OCI-LY1 (cell line): ENCODE measurements around the gene TULP4.

Experiments used
- H2AFZ ChIP-seq: fragments of 200-600 bp; sonication (generic), shearing (Covaris generic); 2 replicates; pipeline ENCODE4 v1.6.0; 2014; ENCODE audit warnings: antibody characterized with exemption, mild to moderate bottlenecking, low read length
- H3F3A ChIP-seq: fragments of 200-600 bp; sonication (generic), shearing (Covaris generic); 2 replicates; pipeline ENCODE4 v1.6.0; 2014; ENCODE audit warnings: mild to moderate bottlenecking, antibody characterized with exemption, low read length, moderate library complexity; ENCODE audit not compliant: insufficient read depth
- H3K27ac ChIP-seq: fragments of 200-600 bp; sonication (generic); 2 replicates; pipeline ENCODE4 v1.5.1; 2014; ENCODE audit warnings: low read length, mixed run types, mild to moderate bottlenecking, low read depth; ENCODE audit not compliant: poor library complexity, severe bottlenecking
- H3K27me3 ChIP-seq: fragments of 200-600 bp; sonication (generic); 2 replicates; pipeline ENCODE4 v1.6.0; 2014; ENCODE audit warnings: antibody characterized with exemption, mild to moderate bottlenecking, low read length, moderate library complexity; ENCODE audit not compliant: insufficient read depth
- H3K36me3 ChIP-seq: fragments of 200-600 bp; sonication (generic); 2 replicates; pipeline ENCODE4 v1.6.1; 2014; ENCODE audit warnings: mild to moderate bottlenecking, antibody characterized with exemption, low read length, moderate library complexity, mixed read lengths; ENCODE audit not compliant: insufficient read depth
- H3K4me1 ChIP-seq: fragments of 200-600 bp; sonication (generic); 2 replicates; pipeline ENCODE4 v1.5.1; 2014; ENCODE audit warnings: mild to moderate bottlenecking, low read length, moderate library complexity; ENCODE audit not compliant: insufficient read depth, severe bottlenecking
- H3K4me2 ChIP-seq: fragments of 200-600 bp; sonication (generic), shearing (Covaris generic); 2 replicates; pipeline ENCODE4 v1.6.1; 2014; ENCODE audit warnings: low read length
- H3K4me3 ChIP-seq: fragments of 200-600 bp; sonication (generic); 2 replicates; pipeline ENCODE4 v1.5.1; 2014; ENCODE audit warnings: low read length, low read depth, mild to moderate bottlenecking, mixed read lengths; ENCODE audit not compliant: poor library complexity, severe bottlenecking
- H3K79me2 ChIP-seq: fragments of 200-600 bp; shearing (Covaris generic); 2 replicates; pipeline ENCODE4 v1.6.1; 2016; ENCODE audit warnings: mixed run types, low read length, mixed read lengths; ENCODE audit not compliant: insufficient read depth
- H3K9ac ChIP-seq: fragments of 200-600 bp; sonication (generic), shearing (Covaris generic); 2 replicates; pipeline ENCODE4 v1.6.1; 2014; ENCODE audit warnings: mild to moderate bottlenecking, low read length, mixed read lengths
- H3K9me2 ChIP-seq: fragments of 200-600 bp; sonication (generic), shearing (Covaris generic); 2 replicates; pipeline ENCODE4 v1.6.1; 2014; ENCODE audit warnings: low read depth, mild to moderate bottlenecking, low read length, mixed read lengths
- H3K9me3 ChIP-seq: fragments of 200-600 bp; shearing (Covaris generic); 2 replicates; pipeline ENCODE4 v1.6.1; 2014; ENCODE audit warnings: low read length, mixed read lengths
- H4K20me1 ChIP-seq: fragments of 200-600 bp; sonication (generic), shearing (Covaris generic); 2 replicates; pipeline ENCODE4 v1.6.0; 2016; ENCODE audit warnings: mild to moderate bottlenecking, low read length; ENCODE audit not compliant: insufficient read depth
- CTCF ChIP-seq: fragments of 200-600 bp; sonication (generic), shearing (Covaris generic); IDR thresholded peaks from 2 replicates; pipeline ENCODE4 v1.5.1; 2017; ENCODE audit warnings: mild to moderate bottlenecking, antibody characterized with exemption, low read length, moderate library complexity, mixed read lengths
- EZH2 ChIP-seq: fragments of 200-600 bp; sonication (generic), shearing (Covaris generic); IDR thresholded peaks from 2 replicates; pipeline ENCODE4 v1.8.0; 2017; ENCODE audit warnings: borderline replicate concordance, mixed run types, mild to moderate bottlenecking, antibody characterized with exemption, low read length, moderate library complexity, mixed read lengths

Gene TULP4

GRCh38 chr6:158413028-158413427, 100.8 kb downstream of the TULP4 start:
- Histone ChIP-seq H3F3A (no peaks in the 10 kb centered on the region), H3K27me3 (no peaks in the 10 kb centered on the region), H3K4me2 (no peak overlapping the region), H3K9me3 (no peaks in the 10 kb centered on the region), H2AFZ (no peak overlapping the region), H3K9ac (no peak overlapping the region), H3K4me1 (no peaks in the 10 kb centered on the region), H3K36me3 (peaks cover 48% of the 10 kb centered on the region), H3K4me3 (no peak overlapping the region), H3K79me2 (peaks cover 13% of the 10 kb centered on the region), H3K9me2 (no peaks in the 10 kb centered on the region), H3K27ac (no peak overlapping the region), H4K20me1 (no peaks in the 10 kb centered on the region)
- no peak for TF ChIP-seq CTCF
- no peak for TF ChIP-seq EZH2

GRCh38 chr6:158413814-158414565, 101.7 kb downstream of the TULP4 start:
- Histone ChIP-seq H3K4me3 (no peak overlapping the region), H3K9me3 (no peaks in the 10 kb centered on the region)

GRCh38 chr6:158414851-158415262, 102.6 kb downstream of the TULP4 start:
- H3F3A ChIP-seq, result no peaks in the 10 kb centered on the region
- H2AFZ ChIP-seq, result no peak overlapping the region
- H3K9ac ChIP-seq, result no peak overlapping the region
- H3K36me3 ChIP-seq, result peaks cover 62% of the 10 kb centered on the region
- no peak overlapping the region for H3K27ac ChIP-seq
- H4K20me1 ChIP-seq, result no peaks in the 10 kb centered on the region
- H3K79me2 ChIP-seq, result peaks cover 13% of the 10 kb centered on the region
- no peak overlapping the region for H3K4me3 ChIP-seq
- TF ChIP-seq CTCF, result no peak
- no peak for TF ChIP-seq EZH2
- H3K4me2 ChIP-seq, result no peak overlapping the region
- no peaks in the 10 kb centered on the region for H3K4me1 ChIP-seq
- H3K9me3 ChIP-seq, result peaks cover 3% of the 10 kb centered on the region; the same call in 1 of the 2 replicates
- H3K27me3 ChIP-seq, result no peaks in the 10 kb centered on the region
- H3K9me2 ChIP-seq, result no peaks in the 10 kb centered on the region

More at GRCh38 chr6:158413814-158414565, 101.7 kb downstream of the TULP4 start:
- Histone ChIP-seq H3F3A (no peaks in the 10 kb centered on the region), H3K27me3 (no peaks in the 10 kb centered on the region), H3K4me2 (no peak overlapping the region), H3K36me3 (peaks cover 53% of the 10 kb centered on the region), H3K9me2 (no peaks in the 10 kb centered on the region), H3K27ac (no peak overlapping the region), H3K79me2 (peaks cover 13% of the 10 kb centered on the region), H2AFZ (no peak overlapping the region), H3K4me1 (no peaks in the 10 kb centered on the region), H3K9ac (no peak overlapping the region), H4K20me1 (no peaks in the 10 kb centered on the region)
- TF ChIP-seq EZH2 (no peak), CTCF (no peak)
